GM18526 (cell line): ENCODE measurements around the gene MRGPRX1.

Source experiments
- POLR2A ChIP-seq: IDR thresholded peaks from 3 replicates; pipeline ENCODE4 v1.6.1; 2011; ENCODE audit not compliant: insufficient read length; ENCODE audit errors: extremely low read depth

The MRGPRX1 gene

GRCh38 chr11:18939314-18939713, at the start of gene MRGPRX1:
Gene MRGPRX1, minus strand, starts transcription at chr11:18939414. Its CDS starts 4,630 bp downstream, at chr11:18934784.
- TF ChIP-seq POLR2A, result no peak

- no peak for TF ChIP-seq POLR2A
These were observed 48.4 kb upstream of the MRGPRX1 start for GRCh38 chr11:18987454-18988231.

GRCh38 chr11:18986744-18987143, 47.5 kb upstream of the MRGPRX1 start:
- TF ChIP-seq POLR2A, result no peak

- no peak for TF ChIP-seq POLR2A
These were observed 42.7 kb upstream of the MRGPRX1 start for GRCh38 chr11:18981897-18982296.

GRCh38 chr11:18974192-18974591, 35.0 kb upstream of the MRGPRX1 start:
- TF ChIP-seq POLR2A, result no peak

GRCh38 chr11:18972336-18972735, 33.1 kb upstream of the MRGPRX1 start:
- no peak for TF ChIP-seq POLR2A

- TF ChIP-seq POLR2A, result no peak
These were observed 30.5 kb upstream of the MRGPRX1 start for GRCh38 chr11:18969720-18970119.

GRCh38 chr11:18958221-18958910, 19.2 kb upstream of the MRGPRX1 start:
- no peak for TF ChIP-seq POLR2A

GRCh38 chr11:18956630-18957029, 17.4 kb upstream of the MRGPRX1 start:
- TF ChIP-seq POLR2A, result no peak

GRCh38 chr11:18936002-18936673, 3.1 kb downstream of the MRGPRX1 start:
- TF ChIP-seq POLR2A, result no peak

GRCh38 chr11:18934195-18934814, 4.9 kb downstream of the MRGPRX1 start:
- no peak for TF ChIP-seq POLR2A

- no peak for TF ChIP-seq POLR2A
These were observed 11.5 kb downstream of the MRGPRX1 start for GRCh38 chr11:18927550-18928322.

GRCh38 chr11:18912883-18913282, 26.3 kb downstream of the MRGPRX1 start:
- TF ChIP-seq POLR2A, result no peak

GRCh38 chr11:18907391-18907790, 31.8 kb downstream of the MRGPRX1 start:
- TF ChIP-seq POLR2A, result no peak

- TF ChIP-seq POLR2A, result no peak
These were observed 48.6 kb downstream of the MRGPRX1 start for GRCh38 chr11:18890615-18891014.
